ENCODE results near the gene CIT. TPM values are rescaled to one million over a fixed set of nuclear protein-coding genes. Genes with fewer than 3 reads are reported as not detected.

Gene CIT
- total and polyA plus RNA-seq, 2 donors (not counting 1 experiment from before 2014, with no cell fraction given) = 6.8 to 25.4 TPM

DNA sequence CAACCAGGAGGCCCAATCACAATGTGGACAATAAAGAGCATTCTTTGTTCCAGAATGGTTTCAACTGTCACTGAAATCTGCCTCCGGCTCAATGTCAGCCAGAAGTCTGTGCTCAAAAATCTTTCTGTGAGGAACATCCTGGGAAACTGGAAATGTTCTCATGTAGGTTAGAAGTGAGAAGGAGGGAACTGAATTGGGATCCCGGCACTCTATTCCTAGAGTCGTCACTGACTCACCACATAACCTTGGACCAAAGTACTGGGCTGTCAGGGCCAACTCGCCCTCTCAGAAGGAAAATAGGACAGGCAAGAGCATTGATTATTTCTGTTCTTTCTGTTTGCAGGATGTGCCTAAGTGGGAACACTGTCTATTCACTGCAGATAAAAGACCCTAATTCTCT is 151.6 kb downstream of the CIT start:
- Histone ChIP-seq H3K9ac (ENCODE audit: insufficient read depth, low read length) (no peak overlapping the region), H3K27me3 (ENCODE audit: control insufficient read depth, insufficient read depth, low read length) (no peaks in the 10 kb centered on the region), H3K27ac (ENCODE audit: insufficient read depth, low read length) (no peak overlapping the region), H3K36me3 (ENCODE audit: control insufficient read depth, insufficient read depth, low read length) (no peaks in the 10 kb centered on the region), H3K4me2 (ENCODE audit: extremely low read depth, insufficient read depth, low read length) (no peak overlapping the region), H4K20me1 (ENCODE audit: control insufficient read depth, extremely low read depth, insufficient read depth, low read length) (no peaks in the 10 kb centered on the region), H3K9me3 (ENCODE audit: control insufficient read depth, insufficient read depth, low read depth, low read length) (no peaks in the 10 kb centered on the region), H3K4me1 (ENCODE audit: control insufficient read depth, extremely low read depth, insufficient read depth, low read length) (no peaks in the 10 kb centered on the region), H2AFZ (ENCODE audit: low read length) (no peak overlapping the region), H3K79me2 (ENCODE audit: control insufficient read depth, insufficient read depth, low read length) (no peaks in the 10 kb centered on the region), H3K4me3 (replicated peaks in 1 of 4; ENCODE audit: control extremely low read depth in 1 of 4, insufficient read depth in 1 of 4, low read depth in 3 of 4, low read length in 4 of 4) (no peak overlapping the region)
- TF ChIP-seq CTCF (conservative IDR thresholded peaks at IDR 0.05 in 1 of 2, IDR thresholded peaks at IDR 0.05 in 1 of 2; ENCODE audit: low read depth in 1 of 2, low read length in 2 of 2) = no peak
- no peak for TF ChIP-seq EZH2 (IDR thresholded peaks at IDR 0.05; ENCODE audit: low read length, missing control alignments)
- peak; percentile 8 for DNase-seq (ENCODE audit: low read depth in 2 of 2)

DNA sequence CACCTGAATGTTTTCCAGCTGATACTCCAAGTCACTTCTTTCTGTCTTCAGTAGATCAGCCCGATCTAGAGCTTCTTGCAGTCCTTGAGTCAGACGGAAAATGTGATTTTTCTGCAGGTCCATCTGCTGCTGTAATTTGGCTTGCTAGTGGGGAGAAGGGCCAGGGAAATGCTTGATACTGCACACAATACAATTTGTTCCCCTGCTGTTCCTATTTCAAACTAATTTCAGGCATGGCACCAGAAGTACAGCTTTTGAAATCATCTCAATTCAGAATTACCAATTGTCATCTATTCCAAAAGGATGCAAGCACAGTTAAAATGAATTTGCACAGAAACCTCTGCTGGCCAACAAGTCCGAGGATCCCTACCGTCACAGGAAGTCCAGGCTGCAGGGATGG is 155.8 kb downstream of the CIT start:
- no peaks in the 10 kb centered on the region for H3K9me3 ChIP-seq (ENCODE audit: control insufficient read depth, insufficient read depth, low read depth, low read length)
- DNase-seq (ENCODE audit: low read depth in 2 of 2) = no peak
- no peak overlapping the region for H3K4me3 ChIP-seq (replicated peaks in 1 of 4; ENCODE audit: control extremely low read depth in 1 of 4, insufficient read depth in 1 of 4, low read depth in 3 of 4, low read length in 4 of 4)
- TF ChIP-seq CTCF (conservative IDR thresholded peaks at IDR 0.05 in 1 of 2, IDR thresholded peaks at IDR 0.05 in 1 of 2; ENCODE audit: low read depth in 1 of 2, low read length in 2 of 2) (no peak), EZH2 (IDR thresholded peaks at IDR 0.05; ENCODE audit: low read length, missing control alignments) (no peak)
- peaks cover 5% of the 10 kb centered on the region for H3K4me1 ChIP-seq (ENCODE audit: control insufficient read depth, extremely low read depth, insufficient read depth, low read length)
- no peaks in the 10 kb centered on the region for H3K27me3 ChIP-seq (ENCODE audit: control insufficient read depth, insufficient read depth, low read length)
- no peak overlapping the region for H3K4me2 ChIP-seq (ENCODE audit: extremely low read depth, insufficient read depth, low read length)
- H3K36me3 ChIP-seq (ENCODE audit: control insufficient read depth, insufficient read depth, low read length) = peaks cover 5% of the 10 kb centered on the region
- H3K79me2 ChIP-seq (ENCODE audit: control insufficient read depth, insufficient read depth, low read length) = no peaks in the 10 kb centered on the region
- H3K27ac ChIP-seq (ENCODE audit: insufficient read depth, low read length) = no peak overlapping the region
- no peak overlapping the region for H3K9ac ChIP-seq (ENCODE audit: insufficient read depth, low read length)
- H2AFZ ChIP-seq (ENCODE audit: low read length) = no peak overlapping the region
- H4K20me1 ChIP-seq (ENCODE audit: control insufficient read depth, extremely low read depth, insufficient read depth, low read length) = no peaks in the 10 kb centered on the region

GRCh38 chr12:119720349-119720748 is 156.8 kb downstream of the CIT start:
- Histone ChIP-seq H2AFZ (ENCODE audit: low read length) (no peak overlapping the region), H4K20me1 (ENCODE audit: control insufficient read depth, extremely low read depth, insufficient read depth, low read length) (no peaks in the 10 kb centered on the region), H3K36me3 (ENCODE audit: control insufficient read depth, insufficient read depth, low read length) (peaks cover 5% of the 10 kb centered on the region), H3K9me3 (ENCODE audit: control insufficient read depth, insufficient read depth, low read depth, low read length) (no peaks in the 10 kb centered on the region), H3K4me2 (ENCODE audit: extremely low read depth, insufficient read depth, low read length) (no peak overlapping the region), H3K9ac (ENCODE audit: insufficient read depth, low read length) (no peak overlapping the region), H3K27ac (ENCODE audit: insufficient read depth, low read length) (no peak overlapping the region), H3K4me1 (ENCODE audit: control insufficient read depth, extremely low read depth, insufficient read depth, low read length) (peaks cover 5% of the 10 kb centered on the region), H3K79me2 (ENCODE audit: control insufficient read depth, insufficient read depth, low read length) (no peaks in the 10 kb centered on the region), H3K4me3 (replicated peaks in 1 of 4; ENCODE audit: control extremely low read depth in 1 of 4, insufficient read depth in 1 of 4, low read depth in 3 of 4, low read length in 4 of 4) (no peak overlapping the region), H3K27me3 (ENCODE audit: control insufficient read depth, insufficient read depth, low read length) (no peaks in the 10 kb centered on the region)
- no peak for DNase-seq (ENCODE audit: low read depth in 2 of 2)
- no peak for TF ChIP-seq CTCF (conservative IDR thresholded peaks at IDR 0.05 in 1 of 2, IDR thresholded peaks at IDR 0.05 in 1 of 2; ENCODE audit: low read depth in 1 of 2, low read length in 2 of 2)
- TF ChIP-seq EZH2 (IDR thresholded peaks at IDR 0.05; ENCODE audit: low read length, missing control alignments) = no peak

Data from fibroblast of lung (primary cell).